ENCODE results near the gene HSPA12B. TPM values are rescaled to one million over a fixed set of nuclear protein-coding genes. Genes with fewer than 3 reads are reported as not detected.

The HSPA12B gene
- total and polyA plus RNA-seq, 2 of the 13 experiments (the other 11 are each of a cell fraction or from before 2014, with no cell fraction given): 0.01 TPM; not detected in 1

GRCh38 chr20:3785240-3786125 is 53.0 kb downstream of the HSPA12B start (continued):
- peak; percentile 53; the same call in 1 of the 2 replicates for TF ChIP-seq ZNF784 (CRISPR knock-in tag; IDR thresholded peaks at IDR 0.05; ENCODE audit: borderline replicate concordance)
- TF ChIP-seq NRL (CRISPR knock-in tag; IDR thresholded peaks at IDR 0.05; ENCODE audit: borderline replicate concordance): no peak
- TF ChIP-seq DR1 (CRISPR knock-in tag; IDR thresholded peaks at IDR 0.05): 0 out of 2 replicates have a peak, but pooled peaks have one; percentile 10
- TF ChIP-seq ZNF318 (CRISPR knock-in tag; IDR thresholded peaks at IDR 0.05): peak; percentile 80; the same call in 1 of the 2 replicates
- 0 out of 2 replicates have a peak, but pooled peaks have one; percentile 32 for TF ChIP-seq TFDP2 (CRISPR knock-in tag; IDR thresholded peaks at IDR 0.05)
- no peak for TF ChIP-seq NPAS2 (CRISPR knock-in tag; IDR thresholded peaks at IDR 0.05; ENCODE audit: borderline replicate concordance)
- no peak for TF ChIP-seq CSRNP2 (CRISPR knock-in tag; conservative IDR thresholded peaks at IDR 0.05; ENCODE audit: low read depth)
- no peak for TF ChIP-seq KAT8 (CRISPR knock-in tag; IDR thresholded peaks at IDR 0.05)
- TF ChIP-seq ZIK1 (CRISPR knock-in tag; IDR thresholded peaks at IDR 0.05; ENCODE audit: borderline replicate concordance, low read depth): 0 out of 2 replicates have a peak, but pooled peaks have one; percentile 69
- 0 out of 2 replicates have a peak, but pooled peaks have one; percentile 28 for TF ChIP-seq GATAD1 (CRISPR knock-in tag; IDR thresholded peaks at IDR 0.05)
- no peak for TF ChIP-seq SOX6 (IDR thresholded peaks at IDR 0.05)
- TF ChIP-seq SOX6 (CRISPR knock-in tag; IDR thresholded peaks at IDR 0.05): peak; percentile 20; the same call in 1 of the 2 replicates

All from HepG2 (cell line).